ENCODE data around the gene LHFPL2.

The LHFPL2 gene

DNA sequence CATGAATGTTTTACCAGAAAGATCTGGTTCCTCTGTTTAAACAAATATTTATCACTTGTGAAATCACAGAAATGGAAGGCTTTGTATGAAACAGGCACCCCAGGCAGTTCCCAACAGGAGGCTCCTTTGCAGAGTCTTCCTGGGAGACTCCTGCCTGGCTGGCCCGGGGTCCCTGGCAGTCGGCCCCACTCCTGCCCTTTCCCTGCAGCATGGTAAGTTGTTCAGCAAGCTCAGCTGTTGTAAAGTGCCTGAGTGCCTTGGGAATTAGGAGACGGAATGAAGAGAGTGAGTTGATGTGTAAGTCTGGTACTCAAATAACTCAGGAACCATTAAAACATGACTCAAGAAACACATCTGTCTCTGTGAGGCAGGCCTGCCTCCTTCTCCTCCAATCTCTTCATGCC lies 17.5 kb upstream of the LHFPL2 start:
- no peak for DNase-seq

DNA sequence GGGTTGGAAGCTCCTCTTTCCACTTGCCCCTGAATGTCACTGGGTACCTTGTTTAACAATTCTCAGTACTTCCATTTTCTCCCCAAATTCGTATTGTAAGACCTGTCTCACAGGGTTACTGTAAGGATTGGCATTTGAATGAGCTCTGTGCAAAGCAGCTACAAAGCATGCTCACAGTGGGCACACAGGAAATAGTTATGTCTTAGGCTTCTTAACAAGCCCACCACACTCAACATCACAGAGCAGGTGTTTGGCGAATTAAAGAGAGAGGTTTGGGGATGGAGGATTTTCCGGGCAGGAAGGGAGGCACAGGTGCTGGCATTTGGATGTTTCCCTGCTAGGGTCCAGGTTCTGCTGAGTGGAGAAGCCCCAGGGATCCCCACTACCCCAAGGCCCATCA lies 17.0 kb upstream of the LHFPL2 start:
- DNase-seq, result no peak

DNA sequence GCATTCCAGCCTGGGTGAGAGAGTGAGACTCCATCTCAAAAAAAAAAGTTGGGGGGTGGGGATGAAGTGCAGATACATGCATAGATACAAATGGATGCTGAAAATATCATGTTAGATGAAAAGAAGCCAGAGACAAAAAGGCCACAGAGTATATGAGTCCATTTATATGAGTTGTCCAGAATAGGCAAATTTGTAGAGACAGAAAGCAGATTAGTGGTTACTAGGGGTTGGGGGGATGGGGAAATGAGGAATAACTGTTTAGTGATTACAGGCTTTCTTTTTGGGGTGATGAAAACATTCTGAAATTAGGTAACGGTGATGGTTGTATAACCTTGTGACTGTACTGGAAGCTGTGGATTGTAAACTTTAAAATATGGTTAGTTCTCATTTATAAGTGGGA lies 13.8 kb upstream of the LHFPL2 start:
- DNase-seq, result no peak

DNA sequence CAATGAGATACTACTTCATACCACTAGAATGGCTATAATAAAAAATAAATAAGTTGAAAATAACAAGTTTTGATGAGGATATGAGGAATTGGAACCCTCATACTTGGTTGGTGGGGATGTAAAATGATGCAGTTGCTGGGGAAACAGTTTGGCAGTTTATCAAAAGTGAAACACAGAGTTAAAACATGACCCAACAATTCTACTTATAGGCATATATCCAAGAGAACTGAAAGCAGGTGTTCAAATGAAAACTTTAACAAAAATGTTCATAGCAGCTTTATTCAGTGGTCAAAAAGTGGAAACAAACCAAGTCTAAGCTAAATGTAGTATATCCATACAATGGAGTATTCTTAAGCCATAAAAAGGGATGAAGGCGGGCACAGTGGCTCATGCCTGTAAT lies 13.1 kb upstream of the LHFPL2 start:
- DNase-seq, result no peak

DNA sequence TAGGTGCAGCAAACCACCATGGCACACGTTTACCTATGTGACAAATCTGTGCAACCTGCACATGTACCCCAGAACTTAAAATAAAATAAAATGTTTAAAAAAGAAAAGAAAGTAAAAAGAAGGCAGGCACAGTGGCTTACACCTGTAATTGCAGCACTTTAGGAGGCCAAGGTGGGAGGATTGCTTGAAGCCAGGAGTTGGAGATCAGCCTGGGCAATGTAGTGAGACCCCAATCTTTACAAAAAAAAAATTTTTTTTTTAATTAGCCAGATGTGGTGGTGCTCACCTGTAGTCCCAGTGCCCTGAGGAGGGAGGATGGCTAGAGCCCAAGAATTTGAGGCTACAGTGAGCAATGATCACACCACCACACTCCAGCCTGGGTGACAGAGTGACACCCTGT lies 12.5 kb upstream of the LHFPL2 start:
- no peak for DNase-seq

DNA sequence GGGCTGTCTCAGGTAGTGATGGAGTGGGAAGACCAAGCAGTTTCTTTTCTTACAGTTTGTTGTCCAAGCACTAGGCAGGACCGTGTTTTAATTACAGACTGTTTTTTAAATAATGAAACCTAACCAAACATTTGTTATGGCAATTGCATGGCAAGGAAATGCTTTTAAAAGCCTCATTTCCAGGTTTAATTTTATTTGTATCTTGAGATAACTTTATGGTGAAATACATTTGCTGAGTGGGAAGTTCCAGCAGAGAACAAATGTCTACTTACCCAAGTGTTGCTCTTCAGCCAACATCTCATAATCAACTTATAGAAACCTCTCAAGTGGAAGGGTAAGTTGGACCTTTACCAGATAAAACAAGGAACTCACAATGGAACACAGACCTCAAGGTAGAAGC lies 11.8 kb upstream of the LHFPL2 start:
- DNase-seq, result no peak

DNA sequence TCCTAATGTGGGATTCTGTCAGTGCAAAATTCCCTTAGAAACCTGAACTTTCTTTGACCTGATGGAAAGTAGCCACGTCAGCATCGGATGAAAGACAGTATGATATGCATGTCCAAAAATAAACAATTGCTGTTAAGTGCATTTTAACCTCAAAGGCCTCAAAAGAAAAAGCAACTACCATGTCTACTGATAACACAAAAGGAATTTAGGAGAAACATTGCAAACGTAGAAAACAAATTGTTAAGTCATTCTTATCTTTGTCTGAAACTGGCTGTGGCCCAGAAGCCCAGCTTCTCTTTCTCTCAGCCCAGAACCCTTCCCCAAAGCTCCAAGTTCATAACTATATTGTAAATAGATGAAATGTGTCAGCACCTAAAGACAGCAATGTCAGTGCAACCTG lies 11.1 kb upstream of the LHFPL2 start:
- DNase-seq, result no peak

DNA sequence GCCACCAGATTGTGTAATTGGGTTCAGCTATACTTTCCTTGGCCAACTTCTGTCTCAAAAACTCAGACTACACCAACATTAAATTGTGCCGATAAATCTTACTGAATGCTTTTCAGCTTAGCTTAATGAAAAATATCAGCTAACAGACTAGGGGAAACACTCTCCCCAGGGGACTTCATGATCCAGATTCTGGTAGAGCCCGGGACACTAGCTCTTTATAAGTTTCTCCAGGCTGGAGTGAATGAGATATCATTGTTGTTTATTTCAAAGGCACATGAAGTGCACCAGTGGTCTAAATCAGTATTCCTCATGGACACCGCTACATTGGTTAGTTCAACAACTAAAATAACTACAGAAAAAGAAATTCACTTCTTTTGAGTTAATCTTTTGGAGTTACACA lies 10.5 kb upstream of the LHFPL2 start:
- no peak for DNase-seq

DNA sequence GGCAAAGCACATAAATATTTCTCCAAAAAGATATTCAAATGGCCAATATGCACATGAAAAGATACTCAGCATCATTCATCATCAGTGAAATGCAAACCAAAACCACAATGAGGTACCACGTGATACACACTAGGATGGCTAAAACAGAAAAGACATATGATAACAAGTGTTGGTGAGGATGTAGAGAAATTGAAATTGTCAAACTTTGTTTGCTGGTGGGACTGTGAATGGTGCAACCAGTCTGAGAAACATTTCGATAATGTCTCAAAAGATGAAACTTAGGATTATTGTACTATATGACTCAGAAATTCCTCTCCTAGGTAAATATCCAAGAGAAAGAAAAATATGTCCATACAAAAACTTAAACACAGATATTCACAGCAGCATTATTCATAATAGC lies 8.6 kb upstream of the LHFPL2 start:
- no peak for DNase-seq

DNA sequence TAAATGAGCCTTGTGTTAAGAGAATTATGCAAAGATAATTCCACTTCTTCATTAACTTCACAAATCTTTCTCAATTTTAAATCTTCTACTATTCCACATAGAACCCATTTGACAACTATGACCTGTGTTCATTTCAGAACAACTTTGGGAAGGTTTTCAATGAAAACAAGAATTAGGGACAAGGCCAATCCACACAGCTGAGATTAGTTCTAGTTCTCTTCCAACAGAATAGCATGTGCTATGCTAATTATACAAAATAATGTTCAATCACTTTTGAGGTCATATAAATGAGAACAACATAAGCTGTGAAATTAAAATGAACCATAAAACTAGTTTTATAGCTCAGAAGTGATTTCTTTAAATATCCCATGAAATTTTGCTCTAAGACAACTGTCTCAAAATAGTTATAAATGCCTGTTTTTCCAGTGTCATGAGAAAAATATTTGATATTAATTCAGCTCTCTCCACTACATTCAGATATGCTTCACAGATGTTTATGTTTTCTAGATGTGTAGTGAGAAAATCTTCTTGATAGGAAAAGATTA lies 7.2 kb upstream of the LHFPL2 start:
- DNase-seq, result no peak

DNA sequence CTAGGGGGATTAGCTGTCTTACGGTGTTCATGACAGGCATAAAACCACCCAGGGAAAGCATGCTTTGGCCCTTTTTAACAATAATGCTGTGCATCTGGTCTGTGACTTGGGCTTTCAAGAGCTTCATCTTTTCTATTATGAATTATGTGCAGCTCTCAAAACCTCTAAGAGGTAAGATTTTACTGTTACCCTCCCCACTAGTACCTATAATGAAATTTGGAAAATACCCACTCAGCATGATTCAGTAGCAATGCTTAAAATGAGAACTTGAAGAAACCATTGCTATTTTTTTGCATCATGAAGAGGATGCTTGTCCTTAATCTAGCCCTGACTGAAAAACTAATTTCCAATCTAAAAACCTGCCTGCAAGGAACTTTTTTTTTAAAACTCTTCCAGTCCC lies 5.8 kb upstream of the LHFPL2 start:
- no peak for DNase-seq

DNA sequence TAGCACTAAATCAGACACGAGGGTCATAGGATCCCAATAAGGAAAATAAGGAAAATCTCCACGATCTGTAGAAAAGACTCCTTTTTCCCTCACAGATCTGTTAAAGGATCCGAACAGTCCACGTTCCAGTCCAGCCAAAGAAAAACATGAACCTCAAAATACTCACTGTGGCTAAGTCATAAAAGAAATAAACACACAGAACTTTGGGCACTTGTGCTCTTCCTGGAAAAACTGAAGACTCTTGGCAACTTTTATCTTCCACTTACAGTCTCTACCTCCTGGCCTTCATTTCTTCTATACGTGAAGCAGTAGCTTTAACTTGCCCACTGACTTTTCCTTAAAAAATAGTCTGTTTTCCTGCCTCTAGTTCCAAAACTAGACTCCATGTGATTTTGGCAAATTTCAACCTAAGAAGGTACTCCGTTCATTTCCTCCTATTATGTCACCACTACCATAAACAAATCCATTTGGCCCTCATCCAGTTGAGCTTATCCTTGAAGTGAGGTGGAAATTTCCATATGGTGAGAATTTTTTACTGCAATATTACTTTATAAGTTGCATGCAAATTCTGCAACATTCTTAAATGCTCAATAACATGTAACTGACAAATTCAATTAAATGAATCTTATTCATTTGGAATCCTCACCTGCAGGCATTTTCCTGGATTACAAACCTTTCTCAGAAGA lies 5.3 kb upstream of the LHFPL2 start:
- DNase-seq, result no peak

DNA sequence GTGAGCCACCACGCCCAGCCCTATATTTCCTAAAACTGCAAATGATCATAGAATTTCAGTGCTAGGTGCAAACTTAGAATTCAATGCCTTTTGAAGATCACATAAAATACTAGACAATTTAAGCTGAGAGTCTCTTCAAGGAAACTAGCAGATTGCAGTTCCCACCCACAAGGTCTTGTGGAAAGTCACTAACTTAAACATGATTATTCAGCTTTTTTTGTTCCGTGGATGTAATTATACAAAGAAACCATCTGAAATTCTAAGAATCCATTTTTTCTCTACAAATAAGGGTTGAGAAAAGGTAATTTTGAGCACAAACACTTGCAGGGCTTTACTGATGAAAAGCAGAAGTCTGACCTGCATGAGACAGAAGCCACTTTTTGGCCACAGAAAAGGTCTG lies 4.5 kb upstream of the LHFPL2 start:
- DNase-seq, result no peak

DNA sequence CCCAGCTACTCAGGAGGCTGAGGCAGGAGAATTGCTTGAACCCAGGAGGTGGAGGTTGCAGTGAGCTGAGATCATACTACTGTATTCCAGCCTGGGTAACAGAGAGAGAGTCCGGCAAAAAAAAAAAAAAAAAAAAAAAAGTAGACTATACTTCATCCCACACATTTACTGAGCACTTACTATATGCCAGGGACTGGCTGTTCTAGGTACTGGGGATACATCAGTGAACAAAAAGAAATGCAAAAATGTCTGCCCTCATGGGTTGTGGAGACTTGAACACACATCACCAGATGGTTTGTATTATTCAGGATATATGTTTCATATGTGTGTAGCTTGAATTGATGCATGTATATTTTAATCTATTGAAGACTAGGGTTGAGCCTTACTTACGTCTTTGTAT lies 2.9 kb upstream of the LHFPL2 start:
- no peak for DNase-seq

DNA sequence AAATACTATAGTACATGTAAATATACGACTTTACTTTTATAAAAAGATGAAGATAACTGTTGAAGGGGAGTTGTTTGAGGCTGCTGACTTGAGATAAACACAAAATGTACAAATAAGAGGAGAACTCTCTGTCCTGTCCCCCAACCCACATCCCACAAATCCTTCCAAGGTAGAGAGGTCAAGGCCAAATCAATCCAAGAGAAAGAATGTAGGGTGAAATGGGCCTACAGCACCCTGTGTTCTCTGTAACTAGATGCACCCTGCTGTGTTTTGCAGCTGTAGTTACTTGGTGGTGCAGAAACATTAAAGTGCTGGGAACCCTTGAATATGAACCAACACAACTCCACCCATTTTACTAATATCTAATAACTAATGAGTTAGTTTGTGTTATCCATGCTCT lies 2.0 kb upstream of the LHFPL2 start:
- DNase-seq, result no peak

DNA sequence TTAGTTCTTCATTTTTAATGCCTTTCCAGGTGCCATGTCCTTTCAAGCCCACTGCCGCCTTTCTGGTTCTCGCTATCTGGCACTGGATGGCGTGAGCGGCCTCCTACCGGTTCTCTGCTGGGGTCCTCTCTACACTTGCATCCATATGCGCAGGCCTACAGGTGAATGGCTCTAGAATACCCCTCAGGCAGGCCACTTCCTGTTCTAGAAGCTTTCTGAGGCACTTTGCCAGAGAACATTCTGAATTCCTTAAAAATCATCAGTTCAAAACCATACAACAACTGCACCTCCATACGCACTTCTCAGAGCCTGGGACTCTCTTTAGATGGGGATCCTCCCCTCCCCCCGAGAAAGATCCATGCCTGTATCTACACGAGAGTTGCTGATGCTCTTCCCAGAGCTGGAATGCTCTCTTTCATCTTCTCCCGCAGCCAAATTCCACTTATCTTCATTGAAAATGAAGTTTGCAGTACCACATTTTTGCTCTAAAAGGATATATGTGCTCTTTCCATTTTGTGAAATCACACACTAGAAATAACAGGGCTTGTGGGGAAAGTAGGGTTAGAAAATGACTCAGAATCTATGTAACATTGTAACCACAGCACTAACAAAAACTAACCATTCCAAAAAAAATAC lies 1.4 kb upstream of the LHFPL2 start:
- no peak for DNase-seq

DNA sequence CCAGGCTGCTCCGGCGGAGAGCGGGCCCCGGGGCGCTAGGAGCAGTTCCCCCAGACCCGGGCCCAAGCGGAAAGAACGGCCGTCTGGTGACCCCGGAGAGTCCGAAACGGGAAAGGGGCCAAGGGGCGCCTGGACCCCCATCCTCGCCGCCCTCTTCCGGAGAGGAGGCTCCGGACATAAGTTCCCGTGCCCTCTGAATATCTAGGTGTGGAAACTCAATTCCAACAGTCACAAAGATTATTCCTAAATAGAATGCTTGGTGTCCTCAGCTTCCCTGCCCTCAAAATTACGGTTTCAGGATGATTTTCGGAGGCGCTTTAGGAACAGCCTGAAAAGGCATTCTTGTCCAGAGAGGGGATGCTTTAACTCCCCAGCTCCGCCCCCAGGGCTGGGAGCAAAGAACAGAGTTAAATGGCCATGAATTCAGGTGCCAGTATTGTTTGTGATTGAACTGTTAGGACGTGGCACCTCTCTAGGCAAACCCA lies 681 bp upstream of the LHFPL2 start:
- no peak for DNase-seq

DNA sequence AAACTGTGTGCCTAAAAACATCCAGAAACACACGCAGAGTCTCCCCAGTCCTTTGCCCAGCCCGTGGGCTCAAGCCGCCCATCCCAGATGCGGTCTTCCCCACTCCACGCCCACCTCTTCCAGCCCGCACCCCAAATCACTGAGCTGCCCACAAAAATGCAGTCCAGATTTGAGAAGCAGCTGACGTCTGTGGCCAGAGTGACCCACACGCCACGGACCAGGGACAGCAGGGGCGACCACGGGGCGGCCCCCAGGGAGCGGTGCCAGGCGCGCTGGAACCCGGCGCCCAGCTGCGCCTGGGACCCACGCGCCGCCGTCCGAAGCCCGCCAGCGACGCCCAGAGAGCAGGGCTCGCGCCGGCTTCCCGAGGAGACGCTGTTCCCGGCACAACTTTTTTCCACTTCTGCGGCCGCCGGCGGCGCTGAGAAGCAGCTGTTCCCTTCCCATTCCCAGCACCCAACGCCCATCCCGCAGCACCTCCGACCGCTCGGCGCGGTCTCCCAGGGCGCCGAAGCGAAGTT lies 674 bp downstream of the LHFPL2 start:
- DNase-seq, result no peak

DNA sequence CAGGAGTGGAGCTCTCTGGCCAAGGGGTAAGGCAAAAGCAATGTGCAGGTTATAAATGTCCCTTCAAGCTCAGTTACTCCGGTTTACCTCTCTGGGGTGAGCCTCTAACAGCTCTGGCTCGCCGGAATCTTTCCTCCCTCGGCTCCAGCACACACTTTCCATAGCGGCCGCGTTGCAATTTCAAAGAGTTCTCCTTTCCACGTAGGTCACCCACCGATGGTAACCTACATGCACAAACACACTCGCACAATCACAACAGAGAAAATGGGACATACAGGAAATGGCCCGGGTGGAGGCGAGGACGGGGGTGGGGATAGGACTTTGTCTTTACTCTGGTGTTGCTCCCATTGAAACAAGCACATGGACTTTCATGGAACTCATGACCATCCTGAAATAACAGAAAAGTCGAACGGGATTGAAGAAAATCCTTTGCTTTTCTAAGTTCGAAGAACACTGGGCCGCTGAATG lies 1.2 kb downstream of the LHFPL2 start:
- DNase-seq, result no peak

DNA sequence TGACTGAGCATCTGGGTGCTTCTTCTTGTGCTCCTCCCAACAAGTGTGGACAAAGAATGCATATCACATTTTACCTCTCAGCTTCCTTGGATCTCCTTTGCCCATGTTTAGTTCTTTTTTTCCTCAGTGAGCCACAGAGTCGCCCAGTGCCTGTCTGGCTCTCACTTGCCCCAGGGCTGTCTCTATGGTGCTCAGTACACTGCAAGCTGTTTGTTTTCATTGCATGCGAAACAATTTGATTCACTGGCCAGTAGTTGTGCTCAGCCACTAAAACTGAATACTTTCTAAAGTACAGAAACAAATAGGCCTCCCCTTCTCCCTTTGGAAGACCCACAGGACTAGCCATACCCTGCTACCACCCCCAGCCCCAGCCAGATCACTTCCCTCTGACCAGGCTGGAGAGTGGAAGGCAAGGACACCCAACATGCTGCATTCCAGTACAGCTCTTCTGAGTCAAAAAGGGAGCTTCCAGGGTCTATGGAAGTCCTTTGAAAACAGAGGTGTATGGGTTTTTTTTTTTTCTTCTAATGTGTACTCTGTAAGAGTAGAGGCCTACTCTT lies 3.8 kb downstream of the LHFPL2 start:
- DNase-seq, result no peak

DNA sequence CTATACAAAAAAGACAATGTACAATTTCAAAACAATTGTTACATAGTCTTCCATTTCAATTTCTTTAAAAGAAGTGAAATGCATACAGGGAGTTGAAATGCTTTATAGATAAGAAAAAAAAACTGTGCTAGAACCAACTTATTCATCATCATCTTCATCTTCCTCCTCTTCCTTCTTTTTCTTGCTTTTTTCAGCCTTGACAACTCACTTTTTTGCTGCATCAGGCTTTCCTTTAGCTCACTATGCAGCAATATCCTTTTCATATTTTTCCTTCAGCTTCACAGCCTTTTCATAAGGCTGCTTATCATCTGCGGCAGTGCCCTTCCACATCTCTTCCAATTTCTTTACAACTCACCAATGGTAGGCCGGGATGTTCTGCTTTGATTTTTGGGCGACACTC lies 4.4 kb downstream of the LHFPL2 start:
- DNase-seq, result no peak

DNA sequence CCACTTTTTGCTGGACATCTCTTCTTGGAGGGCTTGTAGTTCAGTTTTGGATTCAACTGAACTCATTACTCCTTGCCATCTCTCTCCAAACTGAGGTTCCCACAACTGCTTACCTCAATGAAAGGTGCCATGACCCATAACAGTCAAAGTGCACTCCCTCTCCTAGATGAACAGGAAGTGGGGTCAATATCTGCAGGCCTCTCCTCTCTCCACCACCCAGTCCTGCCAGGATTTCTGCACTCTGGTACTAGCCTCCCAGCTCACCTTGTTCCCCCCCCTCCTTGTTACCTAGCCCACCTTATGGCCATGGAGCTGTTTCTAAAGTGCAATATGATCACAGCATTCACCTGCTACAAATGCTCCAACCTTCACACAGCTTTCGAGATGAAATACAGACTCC lies 5.9 kb downstream of the LHFPL2 start:
- DNase-seq, result no peak

DNA sequence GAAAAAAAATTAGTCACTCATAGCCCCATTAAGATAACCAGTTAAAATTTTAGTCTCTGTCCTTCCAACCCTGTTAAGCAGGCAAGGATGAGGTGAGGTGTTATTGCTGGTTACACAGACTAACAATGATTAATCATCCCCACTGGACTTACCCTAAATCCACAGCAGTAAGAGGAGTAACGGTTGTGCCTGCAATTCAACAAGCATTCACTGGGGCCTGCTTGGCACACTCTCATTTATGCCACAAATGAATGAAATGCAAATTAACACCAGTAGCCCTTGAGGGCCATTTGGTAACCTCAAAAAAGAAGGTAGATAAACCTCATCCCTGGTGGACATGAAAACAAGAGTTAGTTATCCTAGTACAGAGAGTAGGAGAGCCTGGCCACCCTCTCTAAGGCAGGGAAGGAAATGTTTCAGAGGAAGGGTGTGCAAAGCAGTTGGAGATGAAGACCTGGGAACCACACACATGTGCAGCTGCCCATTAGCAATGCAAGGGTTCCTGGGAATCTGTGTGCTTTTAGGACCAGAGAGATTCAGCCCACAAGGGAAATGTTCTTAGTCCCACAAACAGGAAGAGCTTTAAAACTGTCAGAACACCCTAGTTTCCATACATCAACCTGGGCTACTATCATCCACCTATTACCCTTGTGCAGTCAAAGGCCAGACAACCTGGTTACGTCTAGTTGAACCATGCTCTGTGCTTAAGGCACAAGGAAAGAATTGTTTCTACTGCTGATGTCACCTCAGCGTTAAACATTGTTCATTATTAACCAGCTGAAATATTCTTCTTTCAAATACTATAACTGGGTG lies 7.7 kb downstream of the LHFPL2 start:
- DNase-seq, result no peak
